Measurements from ENCODE around the gene ENGASE. TPM values are rescaled to one million over a fixed set of nuclear protein-coding genes. Genes with fewer than 3 reads are reported as not detected.

ENGASE gene, protein sequence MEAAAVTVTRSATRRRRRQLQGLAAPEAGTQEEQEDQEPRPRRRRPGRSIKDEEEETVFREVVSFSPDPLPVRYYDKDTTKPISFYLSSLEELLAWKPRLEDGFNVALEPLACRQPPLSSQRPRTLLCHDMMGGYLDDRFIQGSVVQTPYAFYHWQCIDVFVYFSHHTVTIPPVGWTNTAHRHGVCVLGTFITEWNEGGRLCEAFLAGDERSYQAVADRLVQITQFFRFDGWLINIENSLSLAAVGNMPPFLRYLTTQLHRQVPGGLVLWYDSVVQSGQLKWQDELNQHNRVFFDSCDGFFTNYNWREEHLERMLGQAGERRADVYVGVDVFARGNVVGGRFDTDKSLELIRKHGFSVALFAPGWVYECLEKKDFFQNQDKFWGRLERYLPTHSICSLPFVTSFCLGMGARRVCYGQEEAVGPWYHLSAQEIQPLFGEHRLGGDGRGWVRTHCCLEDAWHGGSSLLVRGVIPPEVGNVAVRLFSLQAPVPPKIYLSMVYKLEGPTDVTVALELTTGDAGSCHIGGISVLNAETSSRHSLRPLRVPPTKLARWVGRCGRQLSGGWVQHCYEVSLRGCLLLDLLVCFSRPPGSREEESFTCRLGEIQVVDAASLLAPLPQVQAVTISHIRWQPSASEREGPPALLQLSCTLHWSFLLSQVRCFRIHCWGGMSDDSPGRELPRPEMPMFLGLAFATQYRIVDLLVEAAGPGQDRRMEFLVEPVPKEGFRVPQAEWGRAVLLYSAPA
- total RNA-seq = 31.5 TPM
- long read RNA-seq, transcript ENGASE-205 (14 exons, 2,579 nt) = major isoform, 14 of 66 reads
- long read RNA-seq, partial matches to known transcripts = 21 of 66 reads
- long read RNA-seq, other reads (novel, unspliced or antisense) = 29 of 66 reads

DNA sequence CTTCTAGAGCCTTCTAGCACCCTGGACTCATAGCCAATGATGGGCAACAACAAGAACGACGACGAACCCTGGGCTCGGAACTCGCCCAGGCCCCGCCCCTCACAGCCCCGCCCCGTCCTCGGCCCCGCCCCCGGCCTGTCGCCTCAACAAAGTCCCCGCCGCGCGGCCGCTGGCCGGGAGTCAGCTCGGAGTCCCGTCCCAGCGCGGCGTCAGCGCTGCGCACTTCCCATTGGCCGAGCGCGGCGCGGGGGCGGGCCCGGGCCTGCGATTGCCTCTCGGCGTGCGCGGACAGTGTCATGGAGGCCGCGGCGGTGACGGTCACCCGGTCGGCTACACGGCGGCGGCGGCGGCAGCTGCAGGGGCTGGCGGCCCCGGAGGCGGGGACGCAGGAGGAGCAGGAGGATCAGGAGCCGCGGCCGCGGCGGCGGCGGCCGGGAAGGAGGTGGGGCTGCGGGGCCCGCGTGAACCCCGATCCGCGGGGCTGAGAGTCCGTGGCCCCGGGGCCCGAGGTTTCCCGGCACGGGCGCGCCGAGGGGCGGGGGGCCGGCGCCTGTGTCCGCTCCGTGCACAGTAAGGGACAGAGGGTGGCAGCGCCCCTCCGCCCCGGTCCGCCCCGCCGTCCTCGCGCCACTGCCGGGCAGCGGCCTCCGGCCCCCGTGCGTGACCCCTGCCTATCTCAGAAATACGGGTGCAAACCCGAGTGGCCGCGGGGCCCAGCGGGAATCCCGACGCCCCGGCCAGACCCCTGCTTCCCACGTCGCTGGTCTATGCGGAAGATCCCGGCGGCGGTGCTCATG is at the start of gene ENGASE:
Gene ENGASE (plus strand): TSS at position 176 of the 797 bp plus-strand sequence. CDS start 121 bp downstream, at position 297.
- intact Hi-C loops (cut with micrococcal nuclease) = no loop called here
- Histone ChIP-seq H3K27ac (replicated peaks) (peak within 1 kb of the TSS; percentile 95), H3K4me1 (peaks cover 34% of the 10 kb centered on the region), H3K36me3 (peaks cover 27% of the 10 kb centered on the region), H3K27me3 (ENCODE audit: low read depth) (no peaks in the 10 kb centered on the region), H3K9me3 (replicated peaks) (no peaks in the 10 kb centered on the region), H3K4me3 (peak within 1 kb of the TSS; percentile 92)
- no peak for TF ChIP-seq CTCF (IDR thresholded peaks at IDR 0.05; ENCODE audit: borderline replicate concordance)
- DNase-seq = peak; percentile 96

GRCh38 chr17:79024901-79025737 is 49.5 kb upstream of the ENGASE start:
- Histone ChIP-seq H3K27ac (replicated peaks) (peak overlapping the region; percentile 95), H3K36me3 (no peaks in the 10 kb centered on the region), H3K27me3 (ENCODE audit: low read depth) (no peaks in the 10 kb centered on the region), H3K9me3 (replicated peaks) (no peaks in the 10 kb centered on the region), H3K4me3 (peak overlapping the region; percentile 81), H3K4me1 (peaks cover 99% of the 10 kb centered on the region)
- TF ChIP-seq CTCF (IDR thresholded peaks at IDR 0.05; ENCODE audit: borderline replicate concordance) = no peak
- DNase-seq = peak; percentile 76
- intact Hi-C loops (cut with micrococcal nuclease) = no loop called here

- intact Hi-C loops (cut with micrococcal nuclease) = no loop called here
- peak; percentile 63 for DNase-seq
- no peaks in the 10 kb centered on the region for H3K27me3 ChIP-seq (ENCODE audit: low read depth)
- peak overlapping the region; percentile 81 for H3K4me3 ChIP-seq
- peak overlapping the region; percentile 95 for H3K27ac ChIP-seq (replicated peaks)
- peaks cover 87% of the 10 kb centered on the region for H3K4me1 ChIP-seq
- H3K9me3 ChIP-seq (replicated peaks) = no peaks in the 10 kb centered on the region
- no peaks in the 10 kb centered on the region for H3K36me3 ChIP-seq
- no peak for TF ChIP-seq CTCF (IDR thresholded peaks at IDR 0.05; ENCODE audit: borderline replicate concordance)
These were observed 48.0 kb upstream of the ENGASE start for GRCh38 chr17:79026376-79027273.

GRCh38 chr17:79027274-79027924 is 47.2 kb upstream of the ENGASE start:
- Histone ChIP-seq H3K36me3 (no peaks in the 10 kb centered on the region), H3K27ac (replicated peaks) (peak overlapping the region; percentile 95), H3K4me3 (peak overlapping the region; percentile 81), H3K4me1 (peaks cover 84% of the 10 kb centered on the region), H3K9me3 (replicated peaks) (no peaks in the 10 kb centered on the region), H3K27me3 (ENCODE audit: low read depth) (no peaks in the 10 kb centered on the region)
- no peak for TF ChIP-seq CTCF (IDR thresholded peaks at IDR 0.05; ENCODE audit: borderline replicate concordance)
- intact Hi-C loops (cut with micrococcal nuclease) = no loop called here
- no peak for DNase-seq

Measured in left ventricle myocardium inferior (tissue), 1 donor.